ENCODE results near the gene INAVA. TPM values are rescaled to one million over a fixed set of nuclear protein-coding genes. Genes with fewer than 3 reads are reported as not detected.

The INAVA gene
- total and polyA plus RNA-seq, 10 of the 15 experiments (the other 5 are each of a cell fraction or from before 2014, with no cell fraction given) = 3.6 to 15.4 (median 9.5) TPM

DNA sequence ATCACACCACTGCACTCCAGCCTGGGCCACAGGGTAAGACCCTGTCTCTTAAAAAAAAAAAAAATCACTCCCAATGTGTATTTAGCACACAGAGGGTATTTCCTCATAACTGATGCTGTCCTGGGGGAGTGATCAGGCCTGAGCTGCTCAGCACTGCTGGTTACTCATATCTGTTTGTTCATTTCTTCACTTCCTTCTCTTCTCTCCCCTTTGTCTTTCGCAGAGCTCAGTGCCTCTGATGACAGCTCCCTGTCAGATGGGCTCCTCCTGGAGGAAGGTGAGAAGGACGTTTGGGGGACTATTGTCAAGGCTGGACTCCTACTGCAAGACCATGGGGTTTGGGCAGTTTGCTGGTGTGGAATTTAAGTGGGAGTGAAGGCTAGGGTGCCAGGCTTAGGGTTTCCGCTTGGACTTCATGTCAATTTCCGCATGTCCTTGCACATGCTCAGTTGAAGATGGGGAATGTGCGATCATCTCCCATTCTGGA, 13.0 kb downstream of the INAVA start (continued):
- TF ChIP-seq SKIL (IDR thresholded peaks at IDR 0.05; ENCODE audit: low read depth, poor library complexity, severe bottlenecking) = peak; percentile 55
- no peak for TF ChIP-seq ZSCAN29 (IDR thresholded peaks at IDR 0.05)
- peak in 1 of 2 experiments; percentile 65; a peak in 2 of 4 replicates for TF ChIP-seq IKZF2 (IDR thresholded peaks at IDR 0.05)
- TF ChIP-seq BCL11A (IDR thresholded peaks at IDR 0.05; ENCODE audit: low read depth, low read length) = peak; percentile 13; the same call in 1 of the 2 replicates
- peak; percentile 80; the same call in 1 of the 2 replicates for TF ChIP-seq ZNF592 (IDR thresholded peaks at IDR 0.05)
- peak; percentile 36; the same call in 1 of the 2 replicates for TF ChIP-seq HDGF (IDR thresholded peaks at IDR 0.05)
- no peak for TF ChIP-seq NFIC (IDR thresholded peaks at IDR 0.05; ENCODE audit: low read depth, low read length)
- peak; percentile 58; the same call in 1 of the 2 replicates for TF ChIP-seq IRF4 (IDR thresholded peaks at IDR 0.05; ENCODE audit: low read depth, low read length)
- TF ChIP-seq DPF2 (IDR thresholded peaks at IDR 0.05) = peak; percentile 29; the same call in 1 of the 2 replicates
- TF ChIP-seq, protein P1, sequence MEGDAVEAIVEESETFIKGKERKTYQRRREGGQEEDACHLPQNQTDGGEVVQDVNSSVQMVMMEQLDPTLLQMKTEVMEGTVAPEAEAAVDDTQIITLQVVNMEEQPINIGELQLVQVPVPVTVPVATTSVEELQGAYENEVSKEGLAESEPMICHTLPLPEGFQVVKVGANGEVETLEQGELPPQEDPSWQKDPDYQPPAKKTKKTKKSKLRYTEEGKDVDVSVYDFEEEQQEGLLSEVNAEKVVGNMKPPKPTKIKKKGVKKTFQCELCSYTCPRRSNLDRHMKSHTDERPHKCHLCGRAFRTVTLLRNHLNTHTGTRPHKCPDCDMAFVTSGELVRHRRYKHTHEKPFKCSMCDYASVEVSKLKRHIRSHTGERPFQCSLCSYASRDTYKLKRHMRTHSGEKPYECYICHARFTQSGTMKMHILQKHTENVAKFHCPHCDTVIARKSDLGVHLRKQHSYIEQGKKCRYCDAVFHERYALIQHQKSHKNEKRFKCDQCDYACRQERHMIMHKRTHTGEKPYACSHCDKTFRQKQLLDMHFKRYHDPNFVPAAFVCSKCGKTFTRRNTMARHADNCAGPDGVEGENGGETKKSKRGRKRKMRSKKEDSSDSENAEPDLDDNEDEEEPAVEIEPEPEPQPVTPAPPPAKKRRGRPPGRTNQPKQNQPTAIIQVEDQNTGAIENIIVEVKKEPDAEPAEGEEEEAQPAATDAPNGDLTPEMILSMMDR (IDR thresholded peaks at IDR 0.05 in 2 of 3, conservative IDR thresholded peaks at IDR 0.05 in 1 of 3; ENCODE audit: control insufficient read depth in 2 of 3, extremely low read depth in 1 of 3, insufficient read depth in 1 of 3, low read depth in 3 of 3, low read length in 3 of 3) = peak in 1 of 3 experiments; percentile 26; a peak in 1 of 6 replicates
- TF ChIP-seq NBN (IDR thresholded peaks at IDR 0.05) = peak; percentile 72; the same call in 1 of the 2 replicates
- peak; percentile 63 for TF ChIP-seq MEF2B (IDR thresholded peaks at IDR 0.05; ENCODE audit: partially characterized antibody, poor library complexity, severe bottlenecking)
- TF ChIP-seq, protein P2, sequence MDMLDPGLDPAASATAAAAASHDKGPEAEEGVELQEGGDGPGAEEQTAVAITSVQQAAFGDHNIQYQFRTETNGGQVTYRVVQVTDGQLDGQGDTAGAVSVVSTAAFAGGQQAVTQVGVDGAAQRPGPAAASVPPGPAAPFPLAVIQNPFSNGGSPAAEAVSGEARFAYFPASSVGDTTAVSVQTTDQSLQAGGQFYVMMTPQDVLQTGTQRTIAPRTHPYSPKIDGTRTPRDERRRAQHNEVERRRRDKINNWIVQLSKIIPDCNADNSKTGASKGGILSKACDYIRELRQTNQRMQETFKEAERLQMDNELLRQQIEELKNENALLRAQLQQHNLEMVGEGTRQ (IDR thresholded peaks at IDR 0.05; ENCODE audit: borderline replicate concordance, low read depth, low read length) = no peak
- 0 out of 2 replicates have a peak, but pooled peaks have one; percentile 2 for TF ChIP-seq NRF1 (conservative IDR thresholded peaks at IDR 0.05; ENCODE audit: low read depth, low read length)
- TF ChIP-seq, protein P3, sequence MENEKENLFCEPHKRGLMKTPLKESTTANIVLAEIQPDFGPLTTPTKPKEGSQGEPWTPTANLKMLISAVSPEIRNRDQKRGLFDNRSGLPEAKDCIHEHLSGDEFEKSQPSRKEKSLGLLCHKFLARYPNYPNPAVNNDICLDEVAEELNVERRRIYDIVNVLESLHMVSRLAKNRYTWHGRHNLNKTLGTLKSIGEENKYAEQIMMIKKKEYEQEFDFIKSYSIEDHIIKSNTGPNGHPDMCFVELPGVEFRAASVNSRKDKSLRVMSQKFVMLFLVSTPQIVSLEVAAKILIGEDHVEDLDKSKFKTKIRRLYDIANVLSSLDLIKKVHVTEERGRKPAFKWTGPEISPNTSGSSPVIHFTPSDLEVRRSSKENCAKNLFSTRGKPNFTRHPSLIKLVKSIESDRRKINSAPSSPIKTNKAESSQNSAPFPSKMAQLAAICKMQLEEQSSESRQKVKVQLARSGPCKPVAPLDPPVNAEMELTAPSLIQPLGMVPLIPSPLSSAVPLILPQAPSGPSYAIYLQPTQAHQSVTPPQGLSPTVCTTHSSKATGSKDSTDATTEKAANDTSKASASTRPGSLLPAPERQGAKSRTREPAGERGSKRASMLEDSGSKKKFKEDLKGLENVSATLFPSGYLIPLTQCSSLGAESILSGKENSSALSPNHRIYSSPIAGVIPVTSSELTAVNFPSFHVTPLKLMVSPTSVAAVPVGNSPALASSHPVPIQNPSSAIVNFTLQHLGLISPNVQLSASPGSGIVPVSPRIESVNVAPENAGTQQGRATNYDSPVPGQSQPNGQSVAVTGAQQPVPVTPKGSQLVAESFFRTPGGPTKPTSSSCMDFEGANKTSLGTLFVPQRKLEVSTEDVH (IDR thresholded peaks at IDR 0.05; ENCODE audit: low read depth, partially characterized antibody) = no peak
- no peak for TF ChIP-seq SMAD1 (IDR thresholded peaks at IDR 0.05; ENCODE audit: low read depth, partially characterized antibody)
- TF ChIP-seq BACH1 (IDR thresholded peaks at IDR 0.05; ENCODE audit: borderline replicate concordance) = no peak

Measured in GM12878 (cell line).